ENCODE measurements around the gene DRD2. TPM values are rescaled to one million over a fixed set of nuclear protein-coding genes. Genes with fewer than 3 reads are reported as not detected.

Gene DRD2
- total RNA-seq, 1 experiment from 2014 or later: 0.44 TPM

- no peak overlapping the region for H4K5ac ChIP-seq (ENCODE audit: insufficient read length, low read depth, low read length)
- no peak overlapping the region for H3K4me2 ChIP-seq (ENCODE audit: insufficient read depth, insufficient read length, low read length)
- no peak overlapping the region for H3K9ac ChIP-seq (ENCODE audit: extremely low read depth, insufficient read length, low read length)
- H2BK15ac ChIP-seq (ENCODE audit: low read depth, low read length): no peak overlapping the region
- no peak overlapping the region for H4K8ac ChIP-seq (replicated peaks; ENCODE audit: insufficient read length, low read depth, low read length)
- Mint-ChIP-seq H3K36me3 (ENCODE audit: insufficient read depth in 1 of 3, low read depth in 3 of 3) (no peaks in the 10 kb centered on the region), H3K9me3 (no peaks in the 10 kb centered on the region), H3K27me3 (ENCODE audit: low read depth) (peaks cover 25% of the 10 kb centered on the region), H3K27ac (no peak overlapping the region), H3K4me1 (0 out of 4 replicates have a peak, but pooled peaks cover 0 to 4% of the 10 kb centered on the region in 2 experiments), H3K4me3 (no peak overlapping the region)
- no peak overlapping the region for H3T11ph ChIP-seq (ENCODE audit: low read length)
- H3K27me3 ChIP-seq (ENCODE audit: insufficient read depth, low read length): no peaks in the 10 kb centered on the region
- DNase-seq: no peak
- H3K9me3 ChIP-seq (ENCODE audit: control insufficient read depth, low read depth, low read length): no peaks in the 10 kb centered on the region
- no peak overlapping the region for H3K23ac ChIP-seq (ENCODE audit: insufficient read length, low read depth, low read length)
- no peak overlapping the region for H4K91ac ChIP-seq (ENCODE audit: insufficient read length, low read depth, low read length)
- no peaks in the 10 kb centered on the region for H3K23me2 ChIP-seq (ENCODE audit: insufficient read length, low read depth, low read length, poor library complexity, severe bottlenecking)
- no peak overlapping the region for H3K4ac ChIP-seq (ENCODE audit: low read depth, low read length)
- H2AK5ac ChIP-seq (ENCODE audit: insufficient read length, low read length): no peak overlapping the region
- WGBS (ENCODE audit: extremely low coverage, insufficient read length, low lambda C conversion rate): no CpG with 5 or more reads among the region's 24 CpGs
- H3K27ac ChIP-seq (ENCODE audit: insufficient read length, low read depth, low read length): no peak overlapping the region
- H3K79me1 ChIP-seq (ENCODE audit: insufficient read depth, low read depth, low read length, poor library complexity, severe bottlenecking): no peaks in the 10 kb centered on the region
- no peak overlapping the region for H3K14ac ChIP-seq (ENCODE audit: insufficient read depth, low read length)
- H2BK120ac ChIP-seq (ENCODE audit: low read depth, low read length, poor library complexity, severe bottlenecking): no peak overlapping the region
- no peaks in the 10 kb centered on the region for H3K4me1 ChIP-seq (ENCODE audit: insufficient read depth, low read length)
- no peaks in the 10 kb centered on the region for H4K20me1 ChIP-seq (ENCODE audit: control insufficient read depth, insufficient read depth, insufficient read length)
- no peak overlapping the region for H2BK20ac ChIP-seq (ENCODE audit: low read depth, low read length, poor library complexity, severe bottlenecking)
- H3K18ac ChIP-seq (ENCODE audit: insufficient read length, low read depth, low read length): no peak overlapping the region
- H2BK12ac ChIP-seq (ENCODE audit: insufficient read length, low read depth, low read length): no peak overlapping the region
- no peak overlapping the region for H2AFZ ChIP-seq (ENCODE audit: low read length)
- H2BK5ac ChIP-seq (ENCODE audit: insufficient read length, low read length): no peak overlapping the region
- TF ChIP-seq CTCF (conservative IDR thresholded peaks at IDR 0.05): no peak
- no peak overlapping the region for H3K56ac ChIP-seq (ENCODE audit: insufficient read length, low read depth, low read length)
- no peaks in the 10 kb centered on the region for H3K79me2 ChIP-seq (ENCODE audit: insufficient read depth, low read length)
Measured at GRCh38 chr11:113398669-113399430, 76.3 kb downstream of the DRD2 start.

Measured in H9 (cell line).